HG03039 (cell line): ENCODE results near the gene ACBD4.
"Not testable (repeated sequence)": the region's sequence is repeated elsewhere in the genome, so short reads cannot be mapped to it uniquely, and the experiment has no call there.

ENCODE experiments used
- ATAC-seq: cut with Tn5 transposase; IDR thresholded peaks from one replicate; pipeline ENCODE4 v1.9.1; 2021; ENCODE audit warnings: mild to moderate bottlenecking, moderate library complexity; ENCODE audit not compliant: unreplicated experiment

Gene ACBD4

GRCh38 chr17:45117848-45118646 lies 17.4 kb upstream of the ACBD4 start:
- no peak for ATAC-seq

GRCh38 chr17:45118691-45119090 lies 16.8 kb upstream of the ACBD4 start:
- no peak for ATAC-seq

GRCh38 chr17:45119964-45120363 lies 15.5 kb upstream of the ACBD4 start:
- ATAC-seq, result no peak

GRCh38 chr17:45120558-45120957 lies 14.9 kb upstream of the ACBD4 start:
- ATAC-seq, result no peak

GRCh38 chr17:45121055-45121454 lies 14.4 kb upstream of the ACBD4 start:
- no peak for ATAC-seq

- no peak for ATAC-seq
These were observed 12.3 kb upstream of the ACBD4 start for GRCh38 chr17:45123076-45123770.

GRCh38 chr17:45123930-45124796 lies 11.3 kb upstream of the ACBD4 start:
- no peak for ATAC-seq

GRCh38 chr17:45124797-45125122 lies 10.7 kb upstream of the ACBD4 start:
- ATAC-seq, result not testable (repeated sequence)

GRCh38 chr17:45125509-45125908 lies 10.0 kb upstream of the ACBD4 start:
- ATAC-seq, result no peak

- no peak for ATAC-seq
These were observed 8.3 kb upstream of the ACBD4 start for GRCh38 chr17:45127207-45127547.

GRCh38 chr17:45127548-45128300 lies 7.8 kb upstream of the ACBD4 start:
- no peak for ATAC-seq

- no peak for ATAC-seq
These were observed 7.2 kb upstream of the ACBD4 start for GRCh38 chr17:45128331-45128730.

GRCh38 chr17:45128989-45129388 lies 6.5 kb upstream of the ACBD4 start:
- ATAC-seq, result no peak

GRCh38 chr17:45129426-45129939 lies 6.0 kb upstream of the ACBD4 start:
- ATAC-seq, result no peak

- no peak for ATAC-seq
These were observed 5.4 kb upstream of the ACBD4 start for GRCh38 chr17:45129940-45130680.

GRCh38 chr17:45130681-45131615 lies 4.5 kb upstream of the ACBD4 start:
- ATAC-seq, result no peak

GRCh38 chr17:45131616-45132319 lies 3.7 kb upstream of the ACBD4 start:
- no peak for ATAC-seq

- no peak for ATAC-seq
These were observed 3.2 kb upstream of the ACBD4 start, which contains the start of gene PLCD3 for GRCh38 chr17:45132320-45132571. PLCD3 (minus strand) TSS chr17:45132515; CDS start chr17:45132410, 105 bp downstream.
